Left kidney (tissue), 2 donors: ENCODE results near the gene RNASEL. TPM values are rescaled to one million over a fixed set of nuclear protein-coding genes. Genes with fewer than 3 reads are reported as not detected.

Source experiments
- DNase-seq: peaks from one replicate; pipeline ENCODE4 v3.0.0-alpha.2; 2013
- polyA plus RNA-seq: library from polyadenylated mRNA; unstranded; fragments of 120-200 nt; gene quantifications from one replicate; pipeline ENCODE4 v1.2.1, GENCODE V29; 2013; ENCODE audit not compliant: insufficient read length

Gene RNASEL
- polyA plus RNA-seq, 1 donor: 12.7 TPM

DNA sequence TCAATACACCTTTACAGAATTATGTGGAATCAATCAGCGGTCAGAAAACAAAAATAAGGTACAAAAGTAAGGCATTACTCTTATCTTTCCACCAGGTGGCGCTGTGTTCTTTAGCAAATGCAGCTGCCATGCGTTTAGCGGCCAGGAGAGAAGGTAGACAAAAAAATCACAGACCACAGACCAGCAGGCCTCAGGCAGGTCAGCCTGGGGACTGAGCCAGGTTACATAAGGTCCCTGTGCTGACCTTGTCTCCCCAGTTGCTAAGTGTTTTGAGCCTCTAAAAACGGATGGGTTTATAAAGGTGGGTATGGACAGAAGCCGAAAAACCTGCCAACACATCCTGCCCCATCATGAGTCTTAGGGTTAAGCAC lies 12.3 kb upstream of the RNASEL start:
- DNase-seq: peak; percentile 75

GRCh38 chr1:182600745-182601415 lies 11.8 kb upstream of the RNASEL start:
- DNase-seq: no peak

GRCh38 chr1:182600036-182600713 lies 11.1 kb upstream of the RNASEL start:
- DNase-seq: no peak

DNA sequence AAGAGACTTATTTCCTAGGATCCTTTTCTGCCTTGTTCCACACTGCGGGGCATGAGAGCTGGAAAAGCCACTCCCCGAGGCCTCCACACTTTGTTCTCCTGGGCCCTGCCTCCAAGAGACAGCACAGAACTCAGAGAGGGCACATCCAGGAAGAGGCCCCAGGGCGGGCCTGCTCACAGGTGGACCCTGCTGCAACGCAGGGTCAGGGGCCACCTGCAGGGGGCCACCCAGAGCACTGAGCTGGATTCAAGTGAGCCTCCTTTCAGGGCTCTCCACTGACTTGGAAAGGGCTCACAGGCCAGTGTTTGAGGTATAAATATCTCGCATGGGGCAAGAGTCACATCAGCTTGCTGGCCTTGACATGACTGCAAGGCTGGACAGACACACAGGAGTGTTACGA lies 10.3 kb upstream of the RNASEL start:
- DNase-seq: no peak

DNA sequence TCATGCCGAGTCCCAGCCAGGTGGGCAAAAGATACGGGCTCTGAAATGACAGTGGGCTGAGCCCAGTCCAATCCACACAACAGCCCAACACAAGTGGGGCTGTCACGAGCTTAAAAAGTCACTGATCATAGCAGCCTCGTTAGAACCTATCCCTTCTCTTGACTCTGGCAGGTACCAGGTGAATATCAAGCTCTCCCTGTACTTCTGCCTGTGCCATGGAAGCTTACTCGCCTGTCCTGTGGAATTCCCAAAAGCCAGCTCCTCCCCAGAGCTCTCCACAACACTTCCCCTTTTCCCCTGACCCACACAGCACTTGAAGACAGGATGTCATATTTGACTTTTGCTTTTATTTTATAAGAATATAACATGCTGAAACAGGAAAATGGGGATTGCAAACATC lies 9.2 kb upstream of the RNASEL start:
- no peak for DNase-seq

DNA sequence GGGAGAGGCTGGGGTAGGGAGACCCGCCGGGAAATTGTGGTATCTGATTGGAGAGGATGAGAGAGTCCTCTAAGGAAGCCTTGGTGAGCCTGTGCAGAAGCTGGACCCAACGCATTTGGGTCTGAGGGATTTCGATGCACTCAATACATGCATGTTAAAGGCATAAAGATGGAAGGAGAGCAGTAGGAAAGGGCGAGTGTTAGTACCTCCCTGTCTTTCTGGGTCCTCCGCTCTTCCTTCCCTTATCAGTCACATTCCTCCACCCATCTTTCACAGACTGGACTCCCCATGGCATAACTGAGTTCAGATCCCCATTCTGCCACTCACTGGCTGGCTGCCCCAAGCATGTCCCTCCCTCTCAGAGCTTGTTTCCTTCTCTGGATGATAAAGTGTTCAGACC lies 7.9 kb upstream of the RNASEL start:
- no peak for DNase-seq

DNA sequence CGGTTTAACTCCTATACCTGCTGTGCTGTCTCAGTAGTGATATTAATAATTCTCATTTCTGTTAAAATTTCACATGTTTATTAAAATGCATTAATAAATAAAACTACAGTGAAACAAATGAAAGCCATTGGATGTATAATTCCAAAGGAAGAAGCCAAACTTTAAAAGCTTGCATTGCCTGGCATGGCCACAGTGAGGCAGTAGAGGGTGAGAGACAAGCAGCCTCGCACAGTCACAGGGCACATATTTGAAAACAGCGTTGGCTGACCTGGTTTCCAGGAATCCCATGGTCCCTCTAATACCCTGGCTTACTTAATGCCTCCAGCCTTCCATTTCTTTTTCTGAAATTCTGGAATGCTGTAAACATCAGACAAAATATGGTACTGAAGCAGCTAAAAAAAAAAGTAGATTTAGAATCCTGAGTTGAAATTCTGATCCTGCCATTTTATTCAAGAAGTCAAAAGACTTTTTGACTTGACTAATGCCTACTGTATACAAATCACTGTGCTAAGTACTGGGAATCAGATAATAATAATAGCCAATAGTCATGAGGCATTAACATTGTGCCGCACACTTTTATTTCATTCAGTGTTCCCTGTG lies 6.7 kb upstream of the RNASEL start:
- DNase-seq: peak; percentile 52

DNA sequence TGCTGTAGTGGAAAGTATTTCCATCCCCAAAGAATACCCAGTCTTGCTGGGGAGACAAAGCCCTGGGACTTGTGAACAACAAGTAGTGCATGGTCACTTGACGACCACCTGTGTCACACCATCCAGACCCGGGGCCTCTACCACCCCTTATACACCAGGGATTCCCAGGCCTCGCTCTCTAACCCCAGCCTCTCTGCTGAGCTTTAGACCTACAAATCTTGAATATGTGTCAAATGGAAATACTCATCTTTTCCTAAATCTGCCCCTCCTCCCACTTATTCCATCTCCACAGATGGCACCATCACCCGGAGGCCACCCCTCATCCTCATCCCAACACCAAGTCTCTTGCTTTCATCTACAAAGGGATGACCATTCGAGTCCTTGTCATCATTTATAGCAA lies 875 bp upstream of the RNASEL start:
- no peak for DNase-seq

DNA sequence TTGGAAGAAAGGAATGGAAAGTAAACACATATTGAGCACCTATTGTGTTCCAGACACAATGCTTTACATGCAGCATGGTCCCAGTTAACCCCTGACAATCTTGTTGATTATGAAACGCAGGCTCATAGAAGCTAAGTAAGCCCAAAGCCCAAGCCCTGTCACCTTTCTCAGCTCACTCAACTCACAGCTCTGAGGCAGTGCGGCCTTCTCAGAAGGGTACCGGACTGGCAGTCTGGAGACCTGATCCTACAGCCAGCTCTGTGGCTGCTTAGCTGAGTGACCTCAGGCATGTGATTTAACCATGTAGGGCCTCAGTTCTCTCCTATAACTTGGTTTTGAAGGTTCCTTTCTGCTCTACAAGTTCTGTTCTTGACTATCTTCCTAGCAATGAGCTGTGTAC lies 464 bp upstream of the RNASEL start:
- no peak for DNase-seq

GRCh38 chr1:182587666-182588499 lies 1.2 kb downstream of the RNASEL start:
- DNase-seq: no peak

- DNase-seq: no peak
Observed at GRCh38 chr1:182587093-182587492, 2.0 kb downstream of the RNASEL start.

DNA sequence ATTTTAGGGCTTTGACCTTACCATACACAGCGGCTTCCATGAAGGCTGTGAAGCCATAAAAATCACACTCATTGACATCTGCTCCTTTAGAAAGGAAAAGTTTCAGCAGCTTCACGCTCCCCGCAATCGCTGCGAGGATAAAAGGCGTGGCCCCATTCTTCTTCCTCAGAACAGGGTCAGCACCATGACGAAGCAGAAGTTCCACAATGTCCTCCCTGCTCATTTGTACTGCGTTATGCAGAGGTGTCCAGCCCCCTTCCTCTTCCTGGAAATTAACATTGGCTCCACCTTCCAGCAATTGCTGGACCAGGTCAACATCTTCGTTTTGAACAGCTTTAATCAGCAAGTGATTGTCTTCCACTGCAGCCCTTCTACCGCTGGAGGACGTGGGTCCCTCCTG lies 2.7 kb downstream of the RNASEL start:
- DNase-seq: no peak

DNA sequence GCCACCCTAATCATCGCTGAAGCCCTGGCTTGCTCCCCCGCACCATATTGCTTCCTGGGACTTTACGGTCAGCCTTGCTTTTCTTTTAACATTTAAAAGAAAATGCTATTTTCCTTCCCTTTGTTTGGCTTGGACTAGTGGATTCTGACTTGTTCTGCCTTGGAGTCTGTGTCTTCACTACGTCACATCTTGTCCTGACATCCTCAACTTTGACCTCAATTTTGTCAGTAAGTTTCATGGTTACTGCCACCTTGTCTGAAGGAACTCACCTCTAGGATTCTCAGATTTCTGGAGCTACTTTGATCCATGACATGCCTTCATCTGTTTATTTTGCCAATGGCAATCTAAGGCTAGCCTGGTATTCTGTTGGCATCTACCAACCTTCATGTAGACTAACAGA lies 4.3 kb downstream of the RNASEL start:
- DNase-seq: no peak

GRCh38 chr1:182580736-182581135 lies 8.3 kb downstream of the RNASEL start:
- DNase-seq: no peak

DNA sequence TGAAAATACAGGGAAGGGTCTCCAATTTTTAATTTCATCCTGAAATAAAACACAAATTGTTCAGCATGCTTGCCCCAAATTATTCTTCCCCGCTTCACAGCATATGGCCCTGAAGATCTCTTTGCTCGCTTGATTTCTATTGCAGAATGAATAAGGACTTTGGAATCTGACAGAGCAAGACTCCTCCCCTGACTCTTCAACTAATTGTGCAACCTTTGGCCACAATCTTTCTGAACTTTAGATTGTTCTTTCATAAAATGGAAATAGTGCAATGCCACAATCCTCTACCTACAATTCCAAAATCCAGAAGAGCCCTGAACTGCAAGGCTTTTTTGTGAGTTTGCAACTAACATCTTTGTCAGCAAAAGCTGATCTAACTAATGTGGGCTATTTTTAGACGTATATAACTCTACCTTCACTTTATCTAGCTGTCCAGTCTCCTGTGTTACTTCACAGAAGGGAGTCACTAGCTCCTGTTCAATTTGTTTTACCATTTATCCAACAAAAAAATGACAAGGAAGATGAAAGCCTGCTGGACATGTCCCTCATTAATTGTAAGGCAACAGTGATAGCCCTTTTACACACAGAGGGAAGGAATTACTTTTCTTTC lies 13.4 kb downstream of the RNASEL start:
- no peak for DNase-seq

- DNase-seq: no peak
Observed at GRCh38 chr1:182574156-182574555, 14.9 kb downstream of the RNASEL start.

- DNase-seq: no peak
Observed at GRCh38 chr1:182570611-182570970, 18.5 kb downstream of the RNASEL start.

GRCh38 chr1:182569939-182570610 lies 19.0 kb downstream of the RNASEL start:
- DNase-seq: no peak

GRCh38 chr1:182568647-182569284 lies 20.3 kb downstream of the RNASEL start:
- no peak for DNase-seq

GRCh38 chr1:182567629-182568028 lies 21.4 kb downstream of the RNASEL start:
- DNase-seq: no peak

GRCh38 chr1:182565537-182565936 lies 23.5 kb downstream of the RNASEL start:
- DNase-seq: no peak
